HEK293 (cell line): ENCODE data around the gene PUM1.

Source experiments
- CTCF ChIA-PET: fragments of 350-600 bp; formaldehyde crosslinking; extraction: SDS; loops from one replicate; lab custom pipeline; 2021; ENCODE audit warnings: antibody characterized with exemption; lab: Yijun Ruan, JAX
- POLR2A ChIA-PET: fragments of 300-600 bp; formaldehyde crosslinking; extraction: SDS; loops from one replicate; lab custom pipeline; 2020; ENCODE audit warnings: antibody characterized with exemption, inconsistent platforms; lab: Yijun Ruan, JAX
- H3K27ac ChIP-seq: fragments of 200-500 bp; sonication (Bioruptor generic); 2 replicates; pipeline ENCODE4 v1.5.1; 2014; ENCODE audit warnings: low read depth, low read length, control low read depth, inconsistent platforms; ENCODE audit errors: extremely low read depth
- H3K36me3 ChIP-seq, 2 experiments: fragments of 200-500 bp in 1 of 2; sonication (Bioruptor generic) in 1 of 2; 1 replicate in 1 of 2; 2 replicates in 1 of 2; pipeline ENCODE4 v1.5.1; 2014 to 2017; ENCODE audit warnings: inconsistent platforms in 2 of 2, low read length in 2 of 2; ENCODE audit not compliant: control insufficient read depth in 2 of 2, insufficient read depth in 1 of 2
- H3K4me1 ChIP-seq: fragments of 200-500 bp; sonication (Bioruptor generic); 2 replicates; pipeline ENCODE4 v1.5.1; 2014; ENCODE audit warnings: mild to moderate bottlenecking, low read length, inconsistent platforms; ENCODE audit not compliant: control insufficient read depth, insufficient read depth
- H3K4me3 ChIP-seq: 2 replicates; pipeline ENCODE4 v1.5.1; 2011; ENCODE audit warnings: low read depth, mild to moderate bottlenecking, control low read depth, low read length, moderate library complexity
- H3K9me3 ChIP-seq: fragments of 200-500 bp; sonication (Bioruptor generic); 2 replicates; pipeline ENCODE4 v1.5.1; 2014; ENCODE audit warnings: low read depth, low read length, inconsistent platforms; ENCODE audit not compliant: control insufficient read depth, insufficient read depth
- BCL11A ChIP-seq: fragments of 450-650 bp; formaldehyde crosslinking; IDR thresholded peaks from 2 replicates; pipeline ENCODE4 v1.5.1; 2016; ENCODE audit warnings: low read depth, missing biosample characterization, missing genetic modification characterization
- GFI1B ChIP-seq: fragments of 450-650 bp; formaldehyde crosslinking; IDR thresholded peaks from 2 replicates; pipeline ENCODE4 v1.5.1; 2016; ENCODE audit warnings: missing biosample characterization, missing genetic modification characterization
- PBX3 ChIP-seq: sonication (generic); formaldehyde crosslinking; IDR thresholded peaks from 2 replicates; pipeline ENCODE4 v1.8.1; 2022; ENCODE audit warnings: mild to moderate bottlenecking, moderate library complexity, missing genetic modification reagents
- PRDM1 ChIP-seq: fragments of 450-650 bp; formaldehyde crosslinking; IDR thresholded peaks from 2 replicates; pipeline ENCODE4; 2016; ENCODE audit warnings: missing biosample characterization, missing genetic modification characterization
- TRIM28 ChIP-seq: IDR thresholded peaks from 2 replicates; pipeline ENCODE4 v1.6.1; 2011; ENCODE audit warnings: low read length, control low read depth, borderline replicate concordance
- WT1 ChIP-seq: fragments of 450-650 bp; formaldehyde crosslinking; IDR thresholded peaks from 2 replicates; pipeline ENCODE4 v1.5.1; 2016; ENCODE audit warnings: missing biosample characterization, missing genetic modification characterization
- ZBTB26 ChIP-seq: fragments of 450-650 bp; formaldehyde crosslinking; optimal IDR thresholded peaks from 2 replicates; pipeline ENCODE3; 2016; ENCODE audit warnings: missing biosample characterization, mild to moderate bottlenecking, missing genetic modification characterization
- ZNF16 ChIP-seq: fragments of 450-650 bp; formaldehyde crosslinking; IDR thresholded peaks from 2 replicates; pipeline ENCODE4 v1.5.1; 2016; ENCODE audit warnings: low read depth, missing biosample characterization, missing genetic modification characterization
- ZNF211 ChIP-seq: fragments of 450-650 bp; formaldehyde crosslinking; IDR thresholded peaks from 2 replicates; pipeline ENCODE4 v1.5.1; 2016; ENCODE audit warnings: low read depth, missing biosample characterization, missing genetic modification characterization
- ZNF266 ChIP-seq: fragments of 450-650 bp; formaldehyde crosslinking; IDR thresholded peaks from 2 replicates; pipeline ENCODE4 v1.5.1; 2016; ENCODE audit warnings: missing biosample characterization, missing genetic modification characterization, low read depth
- ZNF324 ChIP-seq: fragments of 450-650 bp; formaldehyde crosslinking; IDR thresholded peaks from 2 replicates; pipeline ENCODE4 v1.5.1; 2016; ENCODE audit warnings: missing biosample characterization, missing genetic modification characterization
- ZNF341 ChIP-seq: fragments of 450-650 bp; formaldehyde crosslinking; IDR thresholded peaks from 2 replicates; pipeline ENCODE4; 2016; ENCODE audit warnings: low read depth, missing biosample characterization, missing genetic modification characterization
- ZNF398 ChIP-seq: fragments of 450-650 bp; formaldehyde crosslinking; IDR thresholded peaks from 2 replicates; pipeline ENCODE4 v1.5.1; 2017; ENCODE audit warnings: missing biosample characterization, missing genetic modification characterization
- ZNF639 ChIP-seq: fragments of 450-650 bp; formaldehyde crosslinking; IDR thresholded peaks from 2 replicates; pipeline ENCODE4 v1.5.1; 2016; ENCODE audit warnings: missing biosample characterization, missing genetic modification characterization
- ZNF692 ChIP-seq: fragments of 450-650 bp; formaldehyde crosslinking; IDR thresholded peaks from 2 replicates; pipeline ENCODE4 v1.5.1; 2016; ENCODE audit warnings: missing biosample characterization, missing genetic modification characterization
- ZNF776 ChIP-seq: fragments of 450-650 bp; formaldehyde crosslinking; IDR thresholded peaks from 2 replicates; pipeline ENCODE4 v1.5.0; 2017; ENCODE audit warnings: missing biosample characterization, missing genetic modification characterization, borderline replicate concordance
- ZNF785 ChIP-seq: fragments of 450-650 bp; formaldehyde crosslinking; IDR thresholded peaks from 2 replicates; pipeline ENCODE4 v1.5.1; 2016; ENCODE audit warnings: missing biosample characterization, missing genetic modification characterization
- ZSCAN30 ChIP-seq: fragments of 450-650 bp; IDR thresholded peaks from 2 replicates; pipeline ENCODE4 v1.5.1; 2018; ENCODE audit warnings: missing biosample characterization, mild to moderate bottlenecking, missing genetic modification characterization, moderate library complexity

Gene PUM1

GRCh38 chr1:30914931-30915330 is 150.6 kb downstream of the PUM1 start (continued):
- TF ChIP-seq ZNF639, result no peak
- TF ChIP-seq PRDM1 (tag by site-specific recombination), result peak; percentile 5; the same call in 1 of the 2 replicates
- TF ChIP-seq ZNF211 (tag by site-specific recombination), result no peak
- TF ChIP-seq ZNF341, result peak; percentile 70
- TF ChIP-seq WT1 (tag by site-specific recombination), result peak; percentile 97
- TF ChIP-seq ZNF398 (tag by site-specific recombination), result no peak
- no peak for TF ChIP-seq GFI1B

- H3K27ac ChIP-seq, result no peak overlapping the region
- peaks cover 3% of the 10 kb centered on the region; the same call in 1 of the 2 replicates for H3K4me1 ChIP-seq
- ChIA-PET POLR2A (interaction anchor here (1.4 kb wide), 1 partner anchor 135 kb away, joined by 4 read pairs; no protein-coding TSS in a partner anchor), CTCF (interaction anchor here (0.6 to 7.7 kb wide), 6 partner anchors 8 to 427 kb away, joined by 3 to 434 read pairs (median 6); no protein-coding TSS in a partner anchor)
- no peak overlapping the region for H3K4me3 ChIP-seq
- no peaks in the 10 kb centered on the region for H3K9me3 ChIP-seq
- no peaks in the 10 kb centered on the region for H3K36me3 ChIP-seq
- TF ChIP-seq BCL11A (tag by site-specific recombination), result no peak
- TF ChIP-seq ZNF776 (tag by site-specific recombination), result no peak
- no peak for TF ChIP-seq TRIM28
- no peak for TF ChIP-seq ZNF785
- no peak for TF ChIP-seq PBX3 (CRISPR knock-in tag)
- TF ChIP-seq, all 188 proteins: peak for 0
These were observed 151.0 kb downstream of the PUM1 start for GRCh38 chr1:30914587-30914922.

- TF ChIP-seq ZNF266 (tag by site-specific recombination), result no peak
- no peak for TF ChIP-seq ZNF692 (tag by site-specific recombination)
- TF ChIP-seq ZNF398 (tag by site-specific recombination), result no peak
- TF ChIP-seq ZNF324 (tag by site-specific recombination), result no peak
- TF ChIP-seq ZBTB26, result no peak
- TF ChIP-seq ZNF16 (tag by site-specific recombination), result no peak
- no peak for TF ChIP-seq ZSCAN30 (tag by site-specific recombination)
- TF ChIP-seq, all 188 proteins: peak for 0
- H3K27ac ChIP-seq, result no peak overlapping the region
- no peak overlapping the region for H3K4me3 ChIP-seq
- CTCF ChIA-PET, result interaction anchor here (1.0 to 7.7 kb wide), 9 partner anchors 10 to 194 kb away, joined by 3 to 434 read pairs (median 14); no protein-coding TSS in a partner anchor
- H3K4me1 ChIP-seq, result peaks cover 8% of the 10 kb centered on the region
- no peaks in the 10 kb centered on the region for H3K36me3 ChIP-seq
- no peaks in the 10 kb centered on the region for H3K9me3 ChIP-seq
- POLR2A ChIA-PET, result interaction anchor here (1.1 to 1.6 kb wide), 2 partner anchors 112 to 152 kb away, joined by 3 to 6 read pairs; no protein-coding TSS in a partner anchor
These were observed 152.4 kb downstream of the PUM1 start for GRCh38 chr1:30912913-30913652.
